ENCODE measurements around the gene RIPK1.
"Not testable (repeated sequence)": the region's sequence is repeated elsewhere in the genome, so short reads cannot be mapped to it uniquely, and the experiment has no call there.

The RIPK1 gene

GRCh38 chr6:3135668-3136291, 67.5 kb downstream of the RIPK1 start:
- H3K4me3 ChIP-seq (ENCODE audit: low read depth, low read length): no peak overlapping the region
- no peak for TF ChIP-seq MAX (IDR thresholded peaks at IDR 0.05; ENCODE audit: low read depth, low read length)
- no peak for TF ChIP-seq CTCF (IDR thresholded peaks at IDR 0.05; ENCODE audit: low read depth, low read length)
- TF ChIP-seq MYC (IDR thresholded peaks at IDR 0.05; ENCODE audit: low read depth, low read length): no peak
- no peak for TF ChIP-seq POLR2A (IDR thresholded peaks at IDR 0.05; ENCODE audit: extremely low read depth, insufficient read length)
- DNase-seq (ENCODE audit: low read depth): no peak

GRCh38 chr6:3136292-3137011, 68.2 kb downstream of the RIPK1 start:
- H3K4me3 ChIP-seq (ENCODE audit: low read depth, low read length): no peak overlapping the region
- DNase-seq (ENCODE audit: low read depth): no peak
- no peak for TF ChIP-seq MAX (IDR thresholded peaks at IDR 0.05; ENCODE audit: low read depth, low read length)
- TF ChIP-seq MYC (IDR thresholded peaks at IDR 0.05; ENCODE audit: low read depth, low read length): no peak
- no peak for TF ChIP-seq CTCF (IDR thresholded peaks at IDR 0.05; ENCODE audit: low read depth, low read length)

- H3K4me3 ChIP-seq (ENCODE audit: low read depth, low read length): no peak overlapping the region
- TF ChIP-seq MAX (IDR thresholded peaks at IDR 0.05; ENCODE audit: low read depth, low read length) (no peak), MYC (IDR thresholded peaks at IDR 0.05; ENCODE audit: low read depth, low read length) (no peak), CTCF (IDR thresholded peaks at IDR 0.05; ENCODE audit: low read depth, low read length) (no peak), POLR2A (IDR thresholded peaks at IDR 0.05; ENCODE audit: extremely low read depth, insufficient read length) (no peak)
- no peak for DNase-seq (ENCODE audit: low read depth)
Measured at GRCh38 chr6:3137057-3137777, 68.9 kb downstream of the RIPK1 start.

GRCh38 chr6:3137873-3138272, 69.6 kb downstream of the RIPK1 start:
- not testable (repeated sequence) for DNase-seq (ENCODE audit: low read depth); H3K4me3 ChIP-seq (ENCODE audit: low read depth, low read length)

- no peak overlapping the region for H3K4me3 ChIP-seq (ENCODE audit: low read depth, low read length)
- peak; percentile 41 for DNase-seq (ENCODE audit: low read depth)
- TF ChIP-seq MAX (IDR thresholded peaks at IDR 0.05; ENCODE audit: low read depth, low read length) (no peak), POLR2A (IDR thresholded peaks at IDR 0.05; ENCODE audit: extremely low read depth, insufficient read length) (no peak), MYC (IDR thresholded peaks at IDR 0.05; ENCODE audit: low read depth, low read length) (no peak), CTCF (IDR thresholded peaks at IDR 0.05; ENCODE audit: low read depth, low read length) (no peak)
Measured at GRCh38 chr6:3138341-3138740, 70.0 kb downstream of the RIPK1 start.

Measured in NB4 (cell line).